GM19023 (cell line): ENCODE measurements around the gene BRD3.

Experiments used
- ATAC-seq: cut with Tn5 transposase; IDR thresholded peaks from one replicate; pipeline ENCODE4 v1.9.1; 2021; ENCODE audit warnings: mild to moderate bottlenecking, moderate library complexity; ENCODE audit not compliant: unreplicated experiment

Gene BRD3

DNA sequence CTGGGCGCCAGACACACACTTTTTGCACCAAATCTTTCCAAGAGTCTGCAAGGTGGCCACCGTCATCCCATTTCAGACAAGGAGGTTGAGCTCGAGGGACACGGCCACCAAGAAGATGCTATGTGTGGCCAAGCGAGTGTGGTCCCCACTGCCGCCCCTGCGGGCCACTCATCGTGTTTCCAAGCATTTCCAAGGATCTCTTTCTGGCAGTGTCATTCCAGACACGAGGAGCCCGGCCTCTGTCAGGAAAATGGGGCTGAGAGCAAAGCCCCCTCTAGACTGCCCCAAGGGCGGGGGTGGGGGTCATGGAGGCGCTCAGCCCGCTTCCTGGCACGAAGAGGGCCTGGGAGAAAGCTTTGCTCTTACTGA is 86.3 kb downstream of the BRD3 start:
- ATAC-seq = no peak

DNA sequence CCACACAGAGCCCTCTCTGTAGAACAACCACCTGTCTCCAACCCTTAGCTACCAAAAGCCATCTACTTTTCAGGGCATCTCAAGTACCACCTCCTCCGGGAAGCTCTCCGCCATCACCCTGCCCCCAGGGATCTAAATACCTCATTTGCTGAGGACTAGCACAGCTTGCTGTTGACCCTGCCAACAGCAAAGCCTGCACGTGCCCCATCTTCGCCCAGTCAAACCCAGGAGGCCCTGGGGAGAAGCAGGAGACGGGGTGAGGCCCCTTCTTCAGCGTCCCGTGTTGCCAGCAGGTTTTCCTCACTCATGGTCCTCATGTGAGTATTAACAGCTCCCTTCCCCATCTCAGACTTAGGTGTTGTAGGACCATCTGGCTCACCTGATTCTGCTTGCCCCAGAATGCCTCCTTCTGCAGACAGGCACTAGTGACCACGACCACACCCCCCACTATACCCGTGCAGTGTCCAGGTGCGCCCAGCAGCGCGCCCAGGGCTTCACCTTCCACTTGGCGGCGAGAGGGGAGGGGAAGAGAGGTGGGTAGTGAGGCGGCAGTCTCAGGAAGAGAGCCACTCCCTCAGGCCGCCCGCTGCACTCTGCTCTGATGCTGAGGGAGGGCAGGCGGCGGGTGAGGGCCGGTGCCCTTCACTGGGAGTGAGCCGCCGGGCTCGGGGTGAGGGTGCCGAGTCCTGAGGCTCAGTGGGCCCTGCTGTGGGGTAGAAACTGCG is 86.8 kb downstream of the BRD3 start:
- no peak for ATAC-seq
